ENCODE data around the gene ZNF536.

DNA sequence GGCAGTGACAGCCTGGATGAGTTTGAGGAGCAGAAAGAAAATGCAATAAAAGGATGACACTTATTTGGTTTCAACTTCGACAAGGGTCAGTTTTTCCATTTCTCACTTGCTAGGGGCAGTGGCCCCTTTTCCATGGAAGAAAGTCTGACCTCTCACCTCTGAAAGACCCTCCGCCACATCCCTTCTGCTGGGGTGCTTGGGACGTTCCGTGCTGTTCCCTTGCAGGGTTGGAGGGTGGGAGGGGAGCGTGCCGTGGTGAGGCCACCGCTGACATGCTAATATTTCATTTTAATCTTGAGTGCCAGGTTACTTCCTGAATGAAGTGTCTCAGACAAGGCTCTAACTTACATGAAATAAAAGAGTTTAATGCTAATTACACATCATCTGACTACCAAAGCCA, 5.2 kb upstream of the ZNF536 start:
- TF ChIP-seq GATA2 (IDR thresholded peaks at IDR 0.05; ENCODE audit: low read depth, low read length) (no peak), GATA3 (IDR thresholded peaks at IDR 0.05; ENCODE audit: low read depth, low read length) (no peak)

Data from SH-SY5Y (cell line).